T-helper 1 cell treated with Interleukin-12 subunit alpha and Interleukin-12 subunit beta and Interleukin-4 antibody, amounts not matched to agents 30 ng/mL and 1 ng/mL, for 36 hours (primary cell): ENCODE results near the gene CHCHD10. TPM values are rescaled to one million over a fixed set of nuclear protein-coding genes. Genes with fewer than 3 reads are reported as not detected.

ENCODE experiments used
- intact Hi-C: fragments of 100-400 bp; cut with micrococcal nuclease; formaldehyde crosslinking; loops from one replicate; pipeline ENCODE4 v1.15.1; 2024
- total RNA-seq: library from RNA; stranded (reverse); gene quantifications from 2 replicates; pipeline ENCODE4 v1.2.3, GENCODE V29; 2022

The CHCHD10 gene
- total RNA-seq, 1 donor from 2014 or later, result 44.5 TPM

- intact Hi-C loops, result no loop called here
These were observed 5.8 kb upstream of the CHCHD10 start for GRCh38 chr22:23773483-23774113.

GRCh38 chr22:23772649-23773473, 5.1 kb upstream of the CHCHD10 start, which contains the start of gene MMP11:
TSS of gene MMP11 (plus strand) at chr22:23772849. CDS start at chr22:23772871, 22 bp downstream.
- intact Hi-C loops, result loop anchor here (1.0 kb wide), 2 partner anchors 14 to 22 kb away; partner anchors contain the start of gene ZNF70

DNA sequence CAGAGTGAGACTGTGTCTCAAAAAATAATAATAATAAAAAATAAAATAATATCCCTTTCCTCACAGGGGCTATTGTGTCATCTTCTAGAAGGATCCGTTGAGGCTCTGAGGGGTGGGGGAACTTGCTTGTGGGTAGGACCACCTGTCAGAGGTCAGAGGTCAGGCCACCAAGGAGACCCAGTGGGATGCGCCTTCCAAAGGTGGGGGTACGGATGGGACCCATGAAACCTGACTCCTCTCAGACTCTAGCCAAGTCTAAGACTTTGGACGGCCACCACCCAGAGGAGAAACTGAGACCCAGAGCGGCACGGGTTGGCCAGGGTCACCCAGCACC, 4.5 kb upstream of the CHCHD10 start:
- intact Hi-C loops, result loop anchor here (1.0 kb wide), 2 partner anchors 15 to 21 kb away; partner anchors contain the start of gene ZNF70

- intact Hi-C loops, result loop anchor here (5.0 kb wide), 2 partner anchors 188 to 788 kb away; partner anchors contain the start of genes GUCD1 and SNRPD3
These were observed 1.7 kb upstream of the CHCHD10 start for GRCh38 chr22:23769321-23769965.

DNA sequence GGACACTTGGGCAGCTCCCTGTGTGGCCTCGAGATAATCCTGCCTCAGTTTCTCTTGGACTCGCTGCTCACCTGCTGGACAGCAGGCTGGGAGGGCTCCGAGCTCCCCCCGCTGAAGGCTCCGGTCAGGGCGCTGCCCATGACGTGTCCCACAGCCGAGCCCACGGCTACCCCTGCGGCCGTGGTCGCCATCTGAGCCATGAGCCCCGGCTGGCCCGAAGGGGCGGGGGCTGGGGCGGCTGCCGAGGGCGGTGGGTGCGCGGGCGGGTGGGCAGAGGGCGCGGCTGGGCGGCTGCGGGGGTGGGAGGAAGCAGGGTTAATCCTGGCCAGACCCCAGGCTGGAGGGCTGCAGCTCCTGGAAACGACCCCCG, 484 bp downstream of the CHCHD10 start:
- intact Hi-C loops, result loop anchor here (1.0 to 5.0 kb wide), 6 partner anchors 50 to 790 kb away; partner anchors contain the start of genes DERL3, GUCD1, MIF and SNRPD3

- intact Hi-C loops, result loop anchor here (5.0 kb wide), 2 partner anchors 192 to 792 kb away; partner anchors contain the start of genes GUCD1 and SNRPD3
These were observed 2.6 kb downstream of the CHCHD10 start for GRCh38 chr22:23764899-23765881.

DNA sequence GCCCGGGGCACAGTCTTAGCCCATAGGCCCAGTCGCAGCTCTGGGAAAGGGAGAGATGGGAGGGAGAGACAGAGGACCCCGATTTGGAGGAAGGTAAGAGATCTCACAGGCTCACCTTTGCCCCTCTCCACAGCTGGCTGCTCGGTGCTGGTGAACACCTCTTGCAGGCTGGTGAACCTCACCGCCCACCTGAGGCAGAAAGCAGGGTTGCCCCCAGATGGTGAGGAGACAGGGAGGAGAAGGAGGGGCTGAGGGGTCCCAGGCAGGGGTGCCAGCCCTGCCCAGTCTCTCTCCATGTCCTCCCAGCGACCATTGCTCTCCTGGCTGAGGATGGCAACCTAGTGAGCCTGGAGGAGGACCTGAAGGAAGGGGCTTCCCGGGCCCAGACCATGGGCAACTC, 3.8 kb downstream of the CHCHD10 start:
- intact Hi-C loops, result no loop called here

DNA sequence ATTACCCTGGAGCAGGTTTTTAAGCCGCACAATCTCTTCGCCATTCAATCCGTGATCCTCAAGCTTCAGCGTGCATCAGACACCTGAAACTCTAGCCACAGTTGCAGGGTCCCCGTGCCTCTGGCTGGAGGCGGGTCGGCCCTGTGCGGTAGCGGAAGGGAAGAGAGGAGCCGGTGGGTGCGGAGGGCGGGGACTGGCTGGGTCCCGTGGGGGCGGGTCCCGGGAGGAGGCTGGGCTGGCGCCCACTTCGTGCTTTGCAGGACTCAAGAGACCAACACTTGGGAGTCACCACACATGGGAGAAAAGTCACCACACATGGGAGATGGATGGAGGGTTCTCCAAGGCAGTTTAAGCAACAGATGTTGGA, 4.2 kb downstream of the CHCHD10 start:
- intact Hi-C loops, result no loop called here

DNA sequence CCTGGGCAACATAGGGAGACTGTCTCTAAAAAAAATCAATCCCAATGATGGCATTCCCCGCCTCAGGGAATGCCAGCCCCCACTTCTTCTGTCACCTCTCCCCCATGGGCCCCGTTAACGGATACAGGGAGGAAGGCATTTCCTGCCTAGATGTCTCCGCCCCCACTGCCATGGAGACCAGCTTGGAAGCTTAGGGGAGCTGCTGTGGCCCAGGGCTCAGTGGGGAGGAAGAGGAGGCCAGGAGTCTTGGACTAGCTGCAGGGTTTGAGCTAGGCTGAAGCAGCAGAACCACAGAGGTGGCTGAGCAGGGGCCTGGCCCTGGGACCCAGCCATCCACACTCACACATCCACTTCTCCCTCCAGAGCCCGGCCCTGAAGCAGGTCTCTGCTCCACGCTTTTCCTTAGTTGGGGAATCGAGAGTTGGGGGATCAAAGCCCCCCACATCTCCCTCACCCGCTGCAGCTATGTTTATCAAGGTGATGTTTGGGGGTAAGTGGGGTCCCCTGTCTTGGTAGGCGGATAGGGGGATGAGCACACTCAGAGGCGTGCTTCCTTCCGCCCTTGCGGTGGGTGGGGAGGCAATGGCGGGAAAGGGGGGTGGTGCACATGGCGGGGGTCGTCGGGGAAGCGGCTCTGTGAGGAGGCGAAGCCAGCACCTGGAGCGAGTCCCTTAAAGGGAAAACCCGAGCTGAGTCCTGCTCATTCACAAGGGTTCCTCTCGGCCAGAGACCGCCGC, 4.8 kb downstream of the CHCHD10 start, which contains the start of gene C22orf15:
Gene C22orf15, plus strand, starts transcription at position 149 of the 737 bp plus-strand sequence. Its CDS starts 317 bp downstream, at position 466.
- intact Hi-C loops, result no loop called here

GRCh38 chr22:23760056-23760455, 7.7 kb downstream of the CHCHD10 start:
- intact Hi-C loops, result no loop called here

DNA sequence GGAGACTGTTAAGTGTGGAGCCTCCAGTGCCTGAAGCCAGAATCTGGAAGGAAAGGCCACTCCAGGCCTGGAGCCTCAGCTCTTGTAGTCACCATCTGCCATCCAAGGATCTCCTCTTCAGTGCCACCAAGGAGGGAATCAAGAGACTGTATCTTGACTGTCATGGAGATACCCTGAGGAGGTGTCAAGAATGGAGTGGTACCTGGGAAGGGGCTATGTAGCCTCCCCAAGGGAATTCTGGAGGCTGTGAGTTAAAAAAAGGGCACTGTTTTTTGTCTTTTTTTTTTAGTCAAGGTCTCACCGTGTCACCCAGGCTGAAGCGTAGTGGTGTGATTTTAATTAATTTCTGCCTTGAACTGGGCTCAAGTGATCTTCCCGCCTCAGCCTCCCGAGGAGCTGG, 8.2 kb downstream of the CHCHD10 start:
- intact Hi-C loops, result loop anchor here (10.0 kb wide), 1 partner anchor 225 kb away; no protein-coding TSS in a partner anchor

- intact Hi-C loops, result loop anchor here (10.0 kb wide), 1 partner anchor 222 kb away; no protein-coding TSS in a partner anchor
These were observed 10.9 kb downstream of the CHCHD10 start for GRCh38 chr22:23756891-23757290.

GRCh38 chr22:23755711-23756110, 12.1 kb downstream of the CHCHD10 start:
- intact Hi-C loops, result loop anchor here (10.0 kb wide), 1 partner anchor 221 kb away; no protein-coding TSS in a partner anchor

- intact Hi-C loops, result loop anchor here (10.0 kb wide), 1 partner anchor 220 kb away; no protein-coding TSS in a partner anchor
These were observed 12.7 kb downstream of the CHCHD10 start for GRCh38 chr22:23754980-23755636.

GRCh38 chr22:23754220-23754919, 13.4 kb downstream of the CHCHD10 start, which contains the start of gene VPREB3:
TSS of gene VPREB3 (minus strand) at chr22:23754425. CDS start at chr22:23754363, 62 bp downstream.
- intact Hi-C loops, result loop anchor here (10.0 kb wide), 1 partner anchor 220 kb away; no protein-coding TSS in a partner anchor

- intact Hi-C loops, result loop anchor here (10.0 kb wide), 1 partner anchor 219 kb away; no protein-coding TSS in a partner anchor
These were observed 14.4 kb downstream of the CHCHD10 start for GRCh38 chr22:23753385-23753784.

DNA sequence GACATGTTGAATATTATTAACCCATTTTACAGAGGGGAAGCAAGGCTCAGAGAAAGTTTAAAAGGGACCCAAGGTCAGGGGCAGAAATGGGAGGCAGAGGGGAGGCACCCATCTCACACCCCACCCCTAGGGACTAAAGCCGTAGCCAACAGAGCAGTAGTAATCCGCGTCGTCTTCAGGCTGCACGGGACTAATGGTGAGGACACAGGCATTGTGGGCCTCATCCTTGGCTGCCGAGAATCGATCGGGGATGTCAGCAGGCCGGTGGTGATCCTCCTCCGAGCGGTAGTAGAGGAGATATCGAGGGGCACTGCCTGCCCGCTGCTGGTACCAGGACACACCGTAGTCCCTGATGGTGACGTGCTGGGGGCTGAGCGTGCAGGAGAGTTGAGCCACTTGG, 15.0 kb downstream of the CHCHD10 start:
- intact Hi-C loops, result loop anchor here (10.0 kb wide), 1 partner anchor 218 kb away; no protein-coding TSS in a partner anchor
